Measurements from ENCODE around the gene GRN. TPM values are rescaled to one million over a fixed set of nuclear protein-coding genes. Genes with fewer than 3 reads are reported as not detected.
"Not testable (repeated sequence)": the region's sequence is repeated elsewhere in the genome, so short reads cannot be mapped to it uniquely, and the experiment has no call there.

Gene GRN
- total and polyA plus RNA-seq, 2 of the 13 experiments (the other 11 are each of a cell fraction or from before 2014, with no cell fraction given), result 86.6 to 143 TPM

DNA sequence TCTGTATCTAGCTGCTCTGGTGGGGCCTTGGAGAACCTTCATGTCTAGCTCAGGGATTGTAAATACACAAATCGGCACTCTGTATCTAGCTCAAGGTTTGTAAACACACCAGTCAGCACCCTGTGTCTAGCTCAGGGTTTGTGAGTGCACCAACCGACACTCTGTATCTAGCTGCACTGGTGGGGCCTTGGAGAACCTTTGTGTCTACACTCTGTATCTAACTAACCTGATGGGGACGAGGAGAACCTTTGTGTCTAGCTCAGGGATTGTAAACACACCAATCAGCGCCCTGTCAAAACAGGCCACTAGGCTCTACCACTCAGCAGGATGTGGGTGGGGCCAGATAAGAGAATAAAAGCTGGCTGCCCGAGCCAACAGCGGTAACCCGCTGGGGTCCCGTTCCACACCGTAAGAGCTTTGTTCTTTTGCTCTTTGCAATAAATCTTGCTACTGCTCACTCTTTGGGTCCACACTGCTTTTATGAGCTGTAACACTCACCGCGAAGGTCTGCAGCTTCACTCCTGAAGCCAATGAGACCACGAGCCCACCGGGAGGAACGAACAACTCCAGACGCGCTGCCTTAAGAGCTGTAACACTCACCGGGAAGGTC, 24.4 kb downstream of the GRN start (continued):
- TF ChIP-seq, protein P1, sequence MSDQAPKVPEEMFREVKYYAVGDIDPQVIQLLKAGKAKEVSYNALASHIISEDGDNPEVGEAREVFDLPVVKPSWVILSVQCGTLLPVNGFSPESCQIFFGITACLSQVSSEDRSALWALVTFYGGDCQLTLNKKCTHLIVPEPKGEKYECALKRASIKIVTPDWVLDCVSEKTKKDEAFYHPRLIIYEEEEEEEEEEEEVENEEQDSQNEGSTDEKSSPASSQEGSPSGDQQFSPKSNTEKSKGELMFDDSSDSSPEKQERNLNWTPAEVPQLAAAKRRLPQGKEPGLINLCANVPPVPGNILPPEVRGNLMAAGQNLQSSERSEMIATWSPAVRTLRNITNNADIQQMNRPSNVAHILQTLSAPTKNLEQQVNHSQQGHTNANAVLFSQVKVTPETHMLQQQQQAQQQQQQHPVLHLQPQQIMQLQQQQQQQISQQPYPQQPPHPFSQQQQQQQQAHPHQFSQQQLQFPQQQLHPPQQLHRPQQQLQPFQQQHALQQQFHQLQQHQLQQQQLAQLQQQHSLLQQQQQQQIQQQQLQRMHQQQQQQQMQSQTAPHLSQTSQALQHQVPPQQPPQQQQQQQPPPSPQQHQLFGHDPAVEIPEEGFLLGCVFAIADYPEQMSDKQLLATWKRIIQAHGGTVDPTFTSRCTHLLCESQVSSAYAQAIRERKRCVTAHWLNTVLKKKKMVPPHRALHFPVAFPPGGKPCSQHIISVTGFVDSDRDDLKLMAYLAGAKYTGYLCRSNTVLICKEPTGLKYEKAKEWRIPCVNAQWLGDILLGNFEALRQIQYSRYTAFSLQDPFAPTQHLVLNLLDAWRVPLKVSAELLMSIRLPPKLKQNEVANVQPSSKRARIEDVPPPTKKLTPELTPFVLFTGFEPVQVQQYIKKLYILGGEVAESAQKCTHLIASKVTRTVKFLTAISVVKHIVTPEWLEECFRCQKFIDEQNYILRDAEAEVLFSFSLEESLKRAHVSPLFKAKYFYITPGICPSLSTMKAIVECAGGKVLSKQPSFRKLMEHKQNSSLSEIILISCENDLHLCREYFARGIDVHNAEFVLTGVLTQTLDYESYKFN (CRISPR knock-in tag; conservative IDR thresholded peaks at IDR 0.05), result peak; percentile 63
- TF ChIP-seq, protein P2, sequence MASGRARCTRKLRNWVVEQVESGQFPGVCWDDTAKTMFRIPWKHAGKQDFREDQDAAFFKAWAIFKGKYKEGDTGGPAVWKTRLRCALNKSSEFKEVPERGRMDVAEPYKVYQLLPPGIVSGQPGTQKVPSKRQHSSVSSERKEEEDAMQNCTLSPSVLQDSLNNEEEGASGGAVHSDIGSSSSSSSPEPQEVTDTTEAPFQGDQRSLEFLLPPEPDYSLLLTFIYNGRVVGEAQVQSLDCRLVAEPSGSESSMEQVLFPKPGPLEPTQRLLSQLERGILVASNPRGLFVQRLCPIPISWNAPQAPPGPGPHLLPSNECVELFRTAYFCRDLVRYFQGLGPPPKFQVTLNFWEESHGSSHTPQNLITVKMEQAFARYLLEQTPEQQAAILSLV (CRISPR knock-in tag; IDR thresholded peaks at IDR 0.05; ENCODE audit: borderline replicate concordance), result peak; percentile 74
- TF ChIP-seq ATF1 (CRISPR knock-in tag; IDR thresholded peaks at IDR 0.05), result peak; percentile 40; the same call in 1 of the 2 replicates
- peak; percentile 78 for TF ChIP-seq SKI (IDR thresholded peaks at IDR 0.05; ENCODE audit: partially characterized antibody)
- not testable (repeated sequence) for TF ChIP-seq SOX6 (IDR thresholded peaks at IDR 0.05)
- peak; percentile 86 for TF ChIP-seq SOX6 (CRISPR knock-in tag; IDR thresholded peaks at IDR 0.05)
- TF ChIP-seq SP2 (CRISPR knock-in tag; IDR thresholded peaks at IDR 0.05), result 0 out of 2 replicates have a peak, but pooled peaks have one; percentile 17
- TF ChIP-seq, protein P3, sequence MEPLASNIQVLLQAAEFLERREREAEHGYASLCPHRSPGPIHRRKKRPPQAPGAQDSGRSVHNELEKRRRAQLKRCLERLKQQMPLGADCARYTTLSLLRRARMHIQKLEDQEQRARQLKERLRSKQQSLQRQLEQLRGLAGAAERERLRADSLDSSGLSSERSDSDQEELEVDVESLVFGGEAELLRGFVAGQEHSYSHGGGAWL (CRISPR knock-in tag; IDR thresholded peaks at IDR 0.05), result 0 out of 2 replicates have a peak, but pooled peaks have one; percentile 5
- TF ChIP-seq ZNF772 (CRISPR knock-in tag; IDR thresholded peaks at IDR 0.05), result peak; percentile 57; the same call in 1 of the 2 replicates
